Neural progenitor cell (in vitro differentiated cells): ENCODE results near the gene GRB2. TPM values are rescaled to one million over a fixed set of nuclear protein-coding genes. Genes with fewer than 3 reads are reported as not detected.

Experiments
- DNase-seq: peaks from one replicate; pipeline ENCODE4 v3.0.0-alpha.2; 2016; ENCODE audit warnings: low spot score
- H2AFZ ChIP-seq: fragments of 200-600 bp; sonication (generic); replicated peaks from 2 replicates; pipeline ENCODE4 v1.6.1; 2016; ENCODE audit warnings: antibody characterized with exemption
- H3F3A ChIP-seq: fragments of 200-600 bp; sonication (generic); 2 replicates; pipeline ENCODE4 v1.6.1; 2016; ENCODE audit warnings: antibody characterized with exemption, low read depth
- H3K27ac ChIP-seq: fragments of 200-600 bp; sonication (generic); 2 replicates; pipeline ENCODE4 v1.5.1; 2016; ENCODE audit warnings: mild to moderate bottlenecking
- H3K27me3 ChIP-seq: fragments of 200-600 bp; sonication (generic); 2 replicates; pipeline ENCODE4 v1.6.1; 2016; ENCODE audit warnings: mild to moderate bottlenecking, moderate library complexity
- H3K36me3 ChIP-seq: fragments of 200-600 bp; sonication (generic); 2 replicates; pipeline ENCODE4 v1.5.1; 2016
- H3K4me1 ChIP-seq: fragments of 200-600 bp; sonication (generic); 2 replicates; pipeline ENCODE4 v1.6.1; 2016; ENCODE audit warnings: mixed run types
- H3K4me2 ChIP-seq: fragments of 200-600 bp; sonication (generic); 2 replicates; pipeline ENCODE4 v1.6.1; 2016
- H3K4me3 ChIP-seq: fragments of 200-600 bp; sonication (generic); 2 replicates; pipeline ENCODE4 v1.5.1; 2016
- H3K79me2 ChIP-seq: fragments of 200-600 bp; sonication (generic); 2 replicates; pipeline ENCODE4 v1.6.1; 2016; ENCODE audit warnings: low read depth
- H3K9ac ChIP-seq: fragments of 200-600 bp; sonication (generic); 2 replicates; pipeline ENCODE4 v1.6.1; 2016
- H3K9me3 ChIP-seq: fragments of 200-600 bp; sonication (generic); 2 replicates; pipeline ENCODE4 v1.5.1; 2016; ENCODE audit warnings: low read depth
- H4K20me1 ChIP-seq: fragments of 200-600 bp; sonication (generic); 2 replicates; pipeline ENCODE4 v1.6.1; 2016; ENCODE audit warnings: low read depth
- H3K27ac Mint-ChIP-seq: 3 replicates; pipeline ENCODE4 v1.8.0; 2021; ENCODE audit warnings: mixed read lengths
- H3K27me3 Mint-ChIP-seq: 2 replicates; pipeline ENCODE4 v1.8.0; 2022; ENCODE audit warnings: low read depth, mild to moderate bottlenecking, inconsistent platforms, moderate library complexity, mixed read lengths; ENCODE audit not compliant: insufficient read depth
- H3K36me3 Mint-ChIP-seq: 3 replicates; pipeline ENCODE4 v1.8.0; 2021; ENCODE audit warnings: mixed read lengths
- H3K4me1 Mint-ChIP-seq: 3 replicates; pipeline ENCODE4 v1.8.0; 2021; ENCODE audit warnings: mixed read lengths
- H3K4me3 Mint-ChIP-seq: 3 replicates; pipeline ENCODE4 v1.8.0; 2021; ENCODE audit warnings: mild to moderate bottlenecking, moderate library complexity, mixed read lengths
- H3K9me3 Mint-ChIP-seq: 3 replicates; pipeline ENCODE4 v1.8.0; 2020; ENCODE audit warnings: mixed read lengths
- EZH2 ChIP-seq: fragments of 200-600 bp; sonication (generic); IDR thresholded peaks from 2 replicates; pipeline ENCODE4 v1.6.1; 2017; ENCODE audit warnings: antibody characterized with exemption, mild to moderate bottlenecking, moderate library complexity
- EZH2phosphoT487 ChIP-seq: fragments of 200-600 bp; sonication (generic); IDR thresholded peaks from 2 replicates; pipeline ENCODE4 v1.6.1; 2017; ENCODE audit warnings: antibody characterized with exemption
- total RNA-seq: library from RNA; depleted of rRNA; stranded (reverse); fragments of >200 nt; gene quantifications from 2 replicates; pipeline ENCODE4 v1.2.3, GENCODE V29; 2015; ENCODE audit warnings: low replicate concordance
- TF ChIP-seq, protein P1 (sequence below): fragments of 200-600 bp; sonication (generic); IDR thresholded peaks from 2 replicates; pipeline ENCODE4 v1.5.1; 2017; ENCODE audit warnings: antibody characterized with exemption, mild to moderate bottlenecking

GRB2 gene
- total RNA-seq, 1 donor from 2014 or later = 72.5 TPM

DNA sequence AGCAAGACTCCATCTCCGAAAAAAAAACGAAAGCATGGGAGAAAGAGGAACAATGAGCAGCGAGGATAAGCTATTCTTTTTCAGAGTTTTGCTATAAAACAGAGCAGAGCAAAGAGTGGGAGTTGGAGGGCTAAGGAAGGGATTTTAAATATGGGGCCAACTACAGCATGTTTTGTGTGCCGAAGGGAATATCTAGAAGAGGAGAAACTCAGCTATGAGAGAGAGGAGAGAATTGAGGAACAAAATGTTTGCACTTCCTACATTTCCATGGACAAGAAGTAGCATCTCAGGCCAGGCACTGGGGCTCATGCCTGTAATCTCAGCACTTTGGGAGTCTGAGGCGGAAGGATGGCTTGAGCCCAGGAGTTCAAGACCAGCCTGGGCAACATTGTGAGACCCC is 13.1 kb upstream of the GRB2 start:
- Mint-ChIP-seq H3K27me3 (peaks cover 24% of the 10 kb centered on the region), H3K4me1 (peaks cover 2% of the 10 kb centered on the region), H3K9me3 (no peaks in the 10 kb centered on the region), H3K27ac (no peak overlapping the region), H3K4me3 (no peak overlapping the region), H3K36me3 (no peaks in the 10 kb centered on the region)
- Histone ChIP-seq H3K9me3 (no peaks in the 10 kb centered on the region), H3K36me3 (no peaks in the 10 kb centered on the region), H4K20me1 (no peaks in the 10 kb centered on the region), H3F3A (no peaks in the 10 kb centered on the region), H3K4me2 (no peak overlapping the region), H3K4me3 (no peak overlapping the region), H3K27ac (no peak overlapping the region), H3K9ac (no peak overlapping the region), H3K79me2 (no peaks in the 10 kb centered on the region), H3K4me1 (no peaks in the 10 kb centered on the region), H2AFZ (no peak overlapping the region), H3K27me3 (peaks cover 6% of the 10 kb centered on the region)
- no peak for DNase-seq
- TF ChIP-seq EZH2phosphoT487 (no peak), EZH2 (no peak)
- TF ChIP-seq, protein P1, sequence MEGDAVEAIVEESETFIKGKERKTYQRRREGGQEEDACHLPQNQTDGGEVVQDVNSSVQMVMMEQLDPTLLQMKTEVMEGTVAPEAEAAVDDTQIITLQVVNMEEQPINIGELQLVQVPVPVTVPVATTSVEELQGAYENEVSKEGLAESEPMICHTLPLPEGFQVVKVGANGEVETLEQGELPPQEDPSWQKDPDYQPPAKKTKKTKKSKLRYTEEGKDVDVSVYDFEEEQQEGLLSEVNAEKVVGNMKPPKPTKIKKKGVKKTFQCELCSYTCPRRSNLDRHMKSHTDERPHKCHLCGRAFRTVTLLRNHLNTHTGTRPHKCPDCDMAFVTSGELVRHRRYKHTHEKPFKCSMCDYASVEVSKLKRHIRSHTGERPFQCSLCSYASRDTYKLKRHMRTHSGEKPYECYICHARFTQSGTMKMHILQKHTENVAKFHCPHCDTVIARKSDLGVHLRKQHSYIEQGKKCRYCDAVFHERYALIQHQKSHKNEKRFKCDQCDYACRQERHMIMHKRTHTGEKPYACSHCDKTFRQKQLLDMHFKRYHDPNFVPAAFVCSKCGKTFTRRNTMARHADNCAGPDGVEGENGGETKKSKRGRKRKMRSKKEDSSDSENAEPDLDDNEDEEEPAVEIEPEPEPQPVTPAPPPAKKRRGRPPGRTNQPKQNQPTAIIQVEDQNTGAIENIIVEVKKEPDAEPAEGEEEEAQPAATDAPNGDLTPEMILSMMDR = no peak

DNA sequence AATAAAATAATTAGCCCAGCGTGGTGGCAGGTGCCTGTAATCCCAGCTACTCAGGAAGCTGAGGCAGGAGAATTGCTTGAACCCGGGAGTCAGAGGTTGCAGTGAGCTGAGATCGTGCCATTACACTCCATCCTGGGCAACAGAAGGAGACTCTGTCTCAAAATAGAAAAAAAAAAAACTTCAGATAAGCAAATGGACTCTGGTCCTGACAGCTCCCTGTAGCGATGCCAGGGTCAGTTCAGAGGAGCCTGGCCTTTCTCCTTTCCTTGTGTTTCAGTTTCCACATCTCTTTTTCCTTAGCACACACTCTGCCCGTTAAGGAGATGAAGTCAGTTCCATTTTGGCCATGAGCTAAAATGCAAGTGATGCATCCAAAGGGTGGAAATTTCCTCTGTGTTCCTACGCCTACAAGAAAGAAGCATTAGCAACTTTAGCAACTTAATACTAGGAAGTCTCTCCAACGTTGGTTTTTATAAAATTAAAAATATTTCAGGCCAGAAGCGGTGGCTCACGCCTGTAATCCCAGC is 11.6 kb upstream of the GRB2 start:
- Histone ChIP-seq H3F3A (peaks cover 4% of the 10 kb centered on the region), H3K27me3 (peaks cover 11% of the 10 kb centered on the region), H3K36me3 (no peaks in the 10 kb centered on the region), H3K9me3 (no peaks in the 10 kb centered on the region), H3K9ac (no peak overlapping the region), H3K4me1 (no peaks in the 10 kb centered on the region), H3K27ac (no peak overlapping the region), H3K4me2 (no peak overlapping the region), H3K79me2 (no peaks in the 10 kb centered on the region), H2AFZ (no peak overlapping the region), H4K20me1 (no peaks in the 10 kb centered on the region), H3K4me3 (no peak overlapping the region)
- Mint-ChIP-seq H3K4me3 (no peak overlapping the region), H3K9me3 (no peaks in the 10 kb centered on the region), H3K36me3 (no peaks in the 10 kb centered on the region), H3K27me3 (peaks cover 26% of the 10 kb centered on the region), H3K27ac (no peak overlapping the region), H3K4me1 (peaks cover 2% of the 10 kb centered on the region)
- DNase-seq = no peak
- TF ChIP-seq, protein P1 = no peak
- no peak for TF ChIP-seq EZH2phosphoT487
- no peak for TF ChIP-seq EZH2

DNA sequence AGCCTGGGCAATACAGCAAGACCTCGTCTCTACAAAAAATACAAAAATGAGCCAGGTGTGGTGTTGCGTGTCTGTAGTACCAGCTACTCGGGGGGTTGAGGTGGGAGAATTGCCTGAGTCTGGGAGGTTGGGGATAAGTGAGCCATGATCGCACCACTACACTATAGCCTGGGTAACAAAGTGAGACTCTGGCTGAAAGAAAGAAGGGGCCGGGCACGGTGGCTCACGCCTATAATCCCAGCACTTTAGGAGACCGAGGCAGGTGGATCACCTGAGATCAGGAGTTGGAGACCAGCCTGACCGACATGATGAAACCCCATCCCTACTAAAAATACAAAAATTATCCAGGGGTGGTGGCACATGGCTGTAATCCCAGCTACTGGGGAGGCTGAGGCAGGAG is 10.5 kb upstream of the GRB2 start:
- H3K9ac ChIP-seq = no peak overlapping the region
- no peak overlapping the region for H3K4me3 Mint-ChIP-seq
- H3K36me3 Mint-ChIP-seq = no peaks in the 10 kb centered on the region
- no peaks in the 10 kb centered on the region for H3K9me3 ChIP-seq
- peaks cover 11% of the 10 kb centered on the region for H3K27me3 ChIP-seq
- no peaks in the 10 kb centered on the region for H4K20me1 ChIP-seq
- H3K4me1 ChIP-seq = no peaks in the 10 kb centered on the region
- no peaks in the 10 kb centered on the region for H3K9me3 Mint-ChIP-seq
- H3K4me2 ChIP-seq = no peak overlapping the region
- H3K79me2 ChIP-seq = no peaks in the 10 kb centered on the region
- no peak overlapping the region for H3K27ac ChIP-seq
- no peak overlapping the region for H3K27ac Mint-ChIP-seq
- H3K27me3 Mint-ChIP-seq = peaks cover 25% of the 10 kb centered on the region
- no peak overlapping the region for H2AFZ ChIP-seq
- DNase-seq = no peak
- peaks cover 2% of the 10 kb centered on the region for H3K4me1 Mint-ChIP-seq
- peaks cover 4% of the 10 kb centered on the region for H3F3A ChIP-seq
- TF ChIP-seq EZH2phosphoT487 (no peak), EZH2 (no peak)
- TF ChIP-seq, protein P1 = no peak
- no peak overlapping the region for H3K4me3 ChIP-seq
- no peaks in the 10 kb centered on the region for H3K36me3 ChIP-seq
